Breast epithelium (tissue), 3 donors: ENCODE measurements around the gene ASCC2.

Experiments used
- POLR2AphosphoS5 ChIP-seq, 3 donors: sonication (generic); formaldehyde crosslinking; IDR thresholded peaks; one replicate each; pipeline ENCODE4 v1.6.1; 2017; ENCODE audit warnings: antibody characterized with exemption in 3 of 3
- TF ChIP-seq, protein P1 (sequence below), 3 donors: fragments of 450-650 bp; IDR thresholded peaks; one replicate each; pipeline ENCODE4 v1.5.1; 2016 to 2017; ENCODE audit warnings: antibody characterized with exemption in 3 of 3, mild to moderate bottlenecking in 3 of 3, moderate library complexity in 3 of 3

DNA sequence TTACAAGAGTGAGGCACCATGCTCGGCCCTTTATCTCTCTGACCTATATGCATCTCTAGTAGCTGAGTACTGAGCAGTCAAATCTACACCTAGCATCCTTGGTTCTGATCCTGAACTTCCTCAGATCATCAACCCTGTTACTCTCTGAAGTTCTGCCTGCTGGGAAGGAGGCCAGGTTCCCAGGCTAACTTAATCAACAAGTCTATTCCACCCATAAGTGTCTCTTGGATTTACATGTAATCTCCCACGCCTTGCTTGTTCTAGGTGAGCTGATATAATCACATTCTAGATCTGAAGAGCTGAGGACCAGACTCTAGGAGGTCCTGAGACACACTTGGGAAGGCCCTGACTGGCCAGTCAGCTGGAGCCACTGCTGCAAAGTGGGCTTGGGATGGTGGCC lies 96.1 kb downstream of the ASCC2 start:
- TF ChIP-seq, protein P1, sequence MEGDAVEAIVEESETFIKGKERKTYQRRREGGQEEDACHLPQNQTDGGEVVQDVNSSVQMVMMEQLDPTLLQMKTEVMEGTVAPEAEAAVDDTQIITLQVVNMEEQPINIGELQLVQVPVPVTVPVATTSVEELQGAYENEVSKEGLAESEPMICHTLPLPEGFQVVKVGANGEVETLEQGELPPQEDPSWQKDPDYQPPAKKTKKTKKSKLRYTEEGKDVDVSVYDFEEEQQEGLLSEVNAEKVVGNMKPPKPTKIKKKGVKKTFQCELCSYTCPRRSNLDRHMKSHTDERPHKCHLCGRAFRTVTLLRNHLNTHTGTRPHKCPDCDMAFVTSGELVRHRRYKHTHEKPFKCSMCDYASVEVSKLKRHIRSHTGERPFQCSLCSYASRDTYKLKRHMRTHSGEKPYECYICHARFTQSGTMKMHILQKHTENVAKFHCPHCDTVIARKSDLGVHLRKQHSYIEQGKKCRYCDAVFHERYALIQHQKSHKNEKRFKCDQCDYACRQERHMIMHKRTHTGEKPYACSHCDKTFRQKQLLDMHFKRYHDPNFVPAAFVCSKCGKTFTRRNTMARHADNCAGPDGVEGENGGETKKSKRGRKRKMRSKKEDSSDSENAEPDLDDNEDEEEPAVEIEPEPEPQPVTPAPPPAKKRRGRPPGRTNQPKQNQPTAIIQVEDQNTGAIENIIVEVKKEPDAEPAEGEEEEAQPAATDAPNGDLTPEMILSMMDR (IDR thresholded peaks at IDR 0.05), result no peak
- TF ChIP-seq POLR2AphosphoS5 (IDR thresholded peaks at IDR 0.05), result no peak
